ENCODE results near the gene CDH4.
"Not testable (repeated sequence)": the region's sequence is repeated elsewhere in the genome, so short reads cannot be mapped to it uniquely, and the experiment has no call there.

The CDH4 gene

DNA sequence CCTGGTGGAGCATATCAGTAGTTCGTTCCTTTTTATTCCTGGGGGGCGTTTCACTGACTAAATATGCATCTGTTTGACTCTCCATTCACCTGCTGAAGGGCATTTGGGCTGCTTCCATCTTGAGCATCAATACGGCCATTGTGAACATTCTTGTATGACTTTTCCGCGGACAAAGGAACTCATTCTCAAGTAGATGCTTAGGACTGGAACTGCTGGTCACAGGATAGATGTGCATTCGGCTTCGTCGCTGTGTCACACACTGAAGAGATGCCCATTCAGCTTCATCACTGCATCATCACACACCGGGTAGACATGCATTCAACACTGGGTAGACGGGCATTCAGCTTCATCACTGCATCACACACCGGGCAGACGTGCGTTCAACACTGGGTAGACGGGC is 718.3 kb downstream of the CDH4 start:
- no peak for DNase-seq (ENCODE audit: low spot score)
- TF ChIP-seq, protein P1, sequence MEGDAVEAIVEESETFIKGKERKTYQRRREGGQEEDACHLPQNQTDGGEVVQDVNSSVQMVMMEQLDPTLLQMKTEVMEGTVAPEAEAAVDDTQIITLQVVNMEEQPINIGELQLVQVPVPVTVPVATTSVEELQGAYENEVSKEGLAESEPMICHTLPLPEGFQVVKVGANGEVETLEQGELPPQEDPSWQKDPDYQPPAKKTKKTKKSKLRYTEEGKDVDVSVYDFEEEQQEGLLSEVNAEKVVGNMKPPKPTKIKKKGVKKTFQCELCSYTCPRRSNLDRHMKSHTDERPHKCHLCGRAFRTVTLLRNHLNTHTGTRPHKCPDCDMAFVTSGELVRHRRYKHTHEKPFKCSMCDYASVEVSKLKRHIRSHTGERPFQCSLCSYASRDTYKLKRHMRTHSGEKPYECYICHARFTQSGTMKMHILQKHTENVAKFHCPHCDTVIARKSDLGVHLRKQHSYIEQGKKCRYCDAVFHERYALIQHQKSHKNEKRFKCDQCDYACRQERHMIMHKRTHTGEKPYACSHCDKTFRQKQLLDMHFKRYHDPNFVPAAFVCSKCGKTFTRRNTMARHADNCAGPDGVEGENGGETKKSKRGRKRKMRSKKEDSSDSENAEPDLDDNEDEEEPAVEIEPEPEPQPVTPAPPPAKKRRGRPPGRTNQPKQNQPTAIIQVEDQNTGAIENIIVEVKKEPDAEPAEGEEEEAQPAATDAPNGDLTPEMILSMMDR (IDR thresholded peaks at IDR 0.05; ENCODE audit: borderline replicate concordance, control extremely low read depth, extremely low read depth, insufficient read depth, missing control alignments): no peak
- in situ Hi-C loops (cut with MboI; ENCODE audit: low sequenced_read_pairs, unreplicated experiment): no loop called here

DNA sequence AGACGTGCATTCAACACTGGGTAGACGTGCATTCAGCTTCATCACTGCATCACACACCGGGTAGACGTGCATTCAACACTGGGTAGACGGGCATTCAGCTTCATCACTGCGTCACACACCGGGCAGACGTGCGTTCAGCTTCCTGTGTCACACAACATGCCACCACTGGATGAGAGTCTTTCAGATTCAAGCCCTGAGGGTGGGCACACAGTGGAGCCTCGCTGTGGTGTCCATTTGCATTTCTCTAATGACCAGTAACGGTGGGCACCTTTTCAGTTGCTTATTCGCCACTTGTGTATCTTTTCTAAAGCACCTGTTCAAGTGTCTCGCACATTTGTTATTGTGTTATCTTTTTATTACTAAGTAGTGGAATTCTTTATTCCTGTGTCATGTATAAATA is 719.5 kb downstream of the CDH4 start:
- DNase-seq (ENCODE audit: low spot score); in situ Hi-C loops (cut with MboI; ENCODE audit: low sequenced_read_pairs, unreplicated experiment): not testable (repeated sequence)

DNA sequence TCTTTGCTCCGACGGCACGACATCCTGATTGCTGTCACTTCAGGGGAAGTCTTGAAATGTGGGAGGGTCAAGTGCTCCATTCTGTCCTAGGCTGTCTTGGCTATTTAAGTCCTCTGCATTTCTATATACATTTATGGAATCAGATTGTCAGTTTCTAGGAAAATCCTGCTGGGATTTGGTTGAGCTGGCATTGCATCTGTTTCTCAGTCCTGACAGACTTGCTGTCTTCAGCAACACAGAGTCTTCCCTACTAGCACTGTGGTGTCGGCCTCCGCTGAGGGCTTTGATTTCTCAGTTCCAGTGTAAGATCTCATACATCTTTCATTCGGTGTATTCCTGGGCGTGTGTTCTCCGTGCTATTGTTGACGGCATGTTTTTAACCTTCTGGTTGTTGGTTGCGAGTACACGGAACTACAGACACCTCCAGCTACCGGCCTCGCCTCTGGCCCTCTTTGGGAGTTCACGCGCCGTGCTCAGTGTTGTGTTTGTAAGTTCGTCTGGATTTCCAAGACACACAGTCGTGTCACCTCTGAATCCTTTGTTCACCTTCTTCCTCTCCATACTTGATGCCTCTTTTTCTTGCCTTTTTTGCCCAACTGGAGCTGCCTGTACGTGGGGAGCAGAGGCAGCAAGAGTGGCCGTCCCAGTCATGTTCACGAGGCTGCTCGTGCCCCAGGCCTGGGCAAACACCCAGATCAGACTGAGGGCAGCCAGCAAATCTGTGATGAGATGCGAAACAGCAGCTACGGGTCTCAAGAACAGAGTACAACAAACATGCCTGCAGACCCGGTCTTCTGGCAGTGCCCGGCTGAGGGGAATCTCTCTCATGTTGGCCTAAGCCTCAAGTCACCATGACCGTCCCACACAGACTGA is 720.8 kb downstream of the CDH4 start:
- no peak for DNase-seq (ENCODE audit: low spot score)
- in situ Hi-C loops (cut with MboI; ENCODE audit: low sequenced_read_pairs, unreplicated experiment): no loop called here
- TF ChIP-seq, protein P1 (IDR thresholded peaks at IDR 0.05; ENCODE audit: borderline replicate concordance, control extremely low read depth, extremely low read depth, insufficient read depth, missing control alignments): no peak

DNA sequence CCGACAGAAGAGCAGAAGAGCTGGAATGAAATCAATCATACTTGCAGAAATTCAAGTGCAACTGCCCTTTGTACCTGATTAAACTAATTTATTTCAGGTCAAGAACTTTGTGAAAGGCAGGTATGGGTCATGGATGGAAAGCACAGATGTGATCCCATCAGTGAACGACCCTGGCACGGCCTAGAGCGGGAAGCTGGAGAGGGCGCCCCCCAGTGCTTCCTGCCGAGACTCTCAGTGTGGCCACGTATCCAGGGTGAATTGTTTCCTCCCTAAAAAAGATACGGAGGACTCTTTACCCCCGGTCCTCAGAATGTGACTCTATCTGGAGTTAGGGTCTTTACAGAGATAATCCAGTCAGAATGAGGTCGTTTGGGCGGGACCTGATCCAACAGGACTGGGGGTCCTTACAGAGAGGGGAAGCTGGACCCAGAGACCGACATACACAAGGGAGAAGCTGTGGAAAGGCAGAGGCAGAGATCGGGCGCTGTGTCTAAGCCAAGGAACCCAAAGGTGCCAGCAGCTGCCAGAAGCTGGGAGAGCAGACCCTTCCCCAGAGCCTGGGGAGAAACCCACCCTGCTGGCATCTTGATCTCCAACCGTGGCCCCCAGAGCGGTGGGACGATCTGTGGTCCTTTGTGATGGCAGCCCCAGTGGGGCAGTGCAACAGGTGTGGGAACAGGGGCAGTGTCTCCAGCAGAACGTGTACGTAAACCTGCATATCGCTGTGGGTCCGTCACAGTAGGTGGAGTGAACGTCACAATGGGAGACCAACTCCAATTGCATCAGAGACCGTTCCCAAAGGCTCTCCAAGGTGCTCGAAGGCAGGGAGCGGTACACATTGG is 721.7 kb downstream of the CDH4 start:
- DNase-seq (ENCODE audit: low spot score): no peak
- TF ChIP-seq, protein P1 (IDR thresholded peaks at IDR 0.05; ENCODE audit: borderline replicate concordance, control extremely low read depth, extremely low read depth, insufficient read depth, missing control alignments): no peak
- in situ Hi-C loops (cut with MboI; ENCODE audit: low sequenced_read_pairs, unreplicated experiment): no loop called here

DNA sequence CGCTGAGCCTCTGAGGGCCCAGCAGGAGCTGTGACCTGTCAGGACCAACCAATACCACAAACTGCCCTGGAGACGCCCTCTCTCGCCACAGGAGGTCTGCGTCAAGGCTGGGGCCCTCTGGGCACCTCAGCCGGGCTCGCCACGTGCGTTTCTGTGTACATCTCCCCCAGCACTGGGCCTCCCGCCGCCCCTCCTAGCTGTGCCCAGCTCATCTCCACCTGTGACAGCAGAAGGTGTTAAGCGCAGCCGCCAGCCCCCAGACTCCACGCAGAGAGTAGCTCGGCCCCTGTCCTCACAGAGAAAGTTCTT is 722.2 kb downstream of the CDH4 start:
- in situ Hi-C loops (cut with MboI; ENCODE audit: low sequenced_read_pairs, unreplicated experiment): no loop called here
- DNase-seq (ENCODE audit: low spot score): no peak
- TF ChIP-seq, protein P1 (IDR thresholded peaks at IDR 0.05; ENCODE audit: borderline replicate concordance, control extremely low read depth, extremely low read depth, insufficient read depth, missing control alignments): no peak

DNA sequence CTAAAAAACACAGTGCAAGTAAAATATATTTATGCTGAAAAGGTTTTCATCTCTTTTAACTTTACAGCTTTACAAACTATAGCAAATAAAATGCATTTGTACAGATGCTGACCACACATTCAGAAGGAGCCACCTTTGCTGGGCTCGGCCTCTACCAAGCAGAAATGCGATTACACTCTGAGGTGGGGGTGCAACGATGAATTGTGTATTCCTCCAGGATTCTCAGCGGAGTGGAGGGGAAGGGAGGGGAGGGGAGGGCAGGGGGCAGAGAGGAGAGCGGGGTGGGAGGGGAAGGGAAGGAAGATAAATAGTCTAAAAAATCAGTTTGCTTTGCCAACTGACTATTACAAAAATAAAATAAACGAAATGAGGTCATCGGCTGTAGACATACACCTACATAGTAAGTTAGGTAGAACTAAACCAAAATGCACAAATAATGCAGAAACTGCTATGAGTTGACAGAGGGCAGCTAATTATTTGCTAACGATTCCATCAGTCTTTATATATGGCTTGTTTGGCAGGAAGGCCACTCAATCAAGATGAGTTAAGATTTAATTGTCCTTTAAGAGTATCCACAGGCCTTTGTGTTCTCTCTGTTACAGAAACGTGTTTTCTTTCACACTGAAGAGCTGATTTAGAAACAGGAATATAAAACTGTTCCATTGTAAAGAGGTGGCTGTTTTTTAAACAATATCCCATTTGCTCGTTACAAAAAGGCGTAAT is 723.5 kb downstream of the CDH4 start:
- DNase-seq (ENCODE audit: low spot score): no peak
- in situ Hi-C loops (cut with MboI; ENCODE audit: low sequenced_read_pairs, unreplicated experiment): no loop called here
- TF ChIP-seq, protein P1 (IDR thresholded peaks at IDR 0.05; ENCODE audit: borderline replicate concordance, control extremely low read depth, extremely low read depth, insufficient read depth, missing control alignments): no peak
